ENCODE data around the gene EXT2.

Gene EXT2

DNA sequence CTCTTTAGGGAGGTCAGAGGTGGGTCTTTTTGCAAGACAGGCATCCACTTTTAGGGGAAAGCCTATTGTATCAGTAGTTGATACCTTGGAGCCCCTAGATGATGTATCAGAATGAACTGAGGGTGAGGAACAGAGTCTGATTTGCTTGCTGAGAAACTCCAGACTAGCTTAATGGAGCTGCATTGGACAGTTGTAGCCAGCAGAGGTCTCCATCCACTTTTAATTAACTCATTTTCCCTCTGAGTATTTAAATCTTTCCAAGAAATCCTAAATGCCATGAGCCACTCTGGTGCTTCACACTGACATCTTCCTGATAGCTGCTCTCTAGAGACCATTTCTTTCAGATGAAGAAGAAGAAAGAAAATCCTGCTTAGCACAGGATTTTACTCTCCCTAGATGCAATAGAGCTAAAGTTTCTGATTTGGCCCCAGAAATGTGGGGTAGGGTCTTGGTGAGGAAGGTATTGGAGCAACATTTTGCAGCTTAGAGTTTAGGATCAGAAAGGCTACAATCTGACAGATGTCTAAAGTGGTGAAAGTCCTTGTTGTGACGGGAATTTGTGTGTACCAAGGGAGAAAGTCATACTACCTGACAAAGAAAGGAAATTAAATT, 38.0 kb downstream of the EXT2 start:
- DNase-seq (ENCODE audit: low read depth, low spot score): peak; percentile 30

DNA sequence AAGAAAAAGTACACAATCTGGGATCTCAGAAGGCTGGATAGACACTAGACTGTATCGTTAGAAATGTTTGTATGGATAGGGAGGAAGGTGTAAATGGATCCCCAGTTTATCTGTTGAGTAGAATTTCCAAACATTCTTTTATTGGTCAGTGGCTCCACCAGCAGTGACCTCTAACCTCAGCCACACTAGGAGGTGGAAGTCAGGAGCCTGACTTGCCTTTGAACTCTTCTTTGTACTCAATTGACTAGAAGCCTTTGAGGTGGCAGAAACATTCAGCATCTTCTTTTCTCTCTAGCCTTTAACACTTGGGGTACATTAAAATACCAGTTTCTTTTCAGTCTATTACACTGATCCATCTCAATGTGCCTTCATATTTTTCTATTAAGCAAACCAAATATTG, 39.1 kb downstream of the EXT2 start:
- no peak for DNase-seq (ENCODE audit: low read depth, low spot score)

DNA sequence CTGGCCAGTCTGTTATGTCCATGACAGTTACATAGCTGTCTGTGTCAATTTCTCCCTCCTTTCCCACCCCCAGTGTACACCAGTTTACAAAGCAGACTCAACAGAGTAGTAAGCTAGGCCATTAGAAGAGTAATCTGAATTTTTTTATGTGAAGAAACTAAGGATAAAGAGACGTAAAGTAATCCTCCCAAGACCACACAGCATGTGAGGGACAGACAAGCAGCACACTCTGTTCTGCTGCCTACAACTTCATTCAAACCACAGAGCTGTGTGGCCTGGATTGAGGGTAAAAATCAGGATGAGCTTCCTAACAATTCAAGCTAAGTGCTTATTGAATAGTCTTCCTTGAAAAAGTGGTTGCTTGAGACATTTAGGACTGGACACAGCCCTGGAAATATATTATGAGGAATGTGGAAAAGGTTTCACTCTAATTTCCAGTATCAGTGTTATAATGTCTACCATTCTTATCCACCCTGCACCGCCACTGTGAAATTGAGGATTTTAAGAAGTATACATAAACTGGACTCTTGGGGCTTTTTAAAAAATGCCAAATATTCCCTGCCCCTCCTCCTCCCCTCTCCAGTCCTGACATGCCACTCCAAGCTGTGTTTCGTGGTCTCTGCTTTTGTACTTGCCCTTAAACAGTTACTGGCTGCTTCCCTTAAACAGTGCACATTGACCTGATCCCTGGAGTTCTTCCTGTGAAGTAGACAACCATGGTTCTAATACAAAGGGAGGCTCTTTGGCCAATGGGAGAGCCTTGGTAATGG, 40.9 kb downstream of the EXT2 start:
- no peak for DNase-seq (ENCODE audit: low read depth, low spot score)

DNA sequence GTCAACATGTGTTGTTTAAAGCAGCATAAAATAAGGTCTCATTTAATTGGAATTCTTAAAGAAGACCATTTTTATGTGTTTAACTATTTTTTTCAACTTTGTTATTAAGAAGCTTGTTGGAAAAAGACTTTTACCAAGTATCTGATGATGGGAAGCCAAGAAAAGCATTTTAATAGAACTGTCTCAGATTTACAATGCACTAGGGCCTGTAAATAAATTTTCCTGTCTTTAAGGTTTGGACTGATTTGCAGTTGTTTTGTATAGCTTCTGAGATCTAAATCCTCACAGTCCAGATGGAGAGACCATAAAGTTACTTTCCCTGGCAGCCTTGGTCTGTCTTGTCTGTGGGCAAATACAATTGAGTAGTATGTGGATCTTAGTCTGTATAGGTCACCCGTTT, 41.6 kb downstream of the EXT2 start:
- no peak for DNase-seq (ENCODE audit: low read depth, low spot score)

DNA sequence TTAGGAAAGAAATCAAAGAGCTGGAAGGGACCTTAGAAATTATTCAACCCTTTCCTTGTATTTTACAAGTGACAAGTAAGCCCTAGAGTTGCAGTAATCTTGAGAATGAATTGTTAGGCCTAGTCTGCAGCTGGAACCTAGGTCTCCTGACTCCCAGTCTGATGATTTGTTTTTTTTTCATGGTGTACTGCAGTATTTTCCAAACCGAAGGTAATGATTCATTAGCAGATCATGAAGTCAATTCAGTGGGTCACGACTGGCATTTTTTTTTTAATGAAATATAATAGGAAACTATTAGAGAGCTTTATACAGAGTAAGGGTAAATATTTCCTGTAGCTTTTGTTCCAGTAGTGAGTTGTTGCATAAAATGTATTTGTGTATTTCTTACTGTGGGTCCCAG, 42.8 kb downstream of the EXT2 start:
- no peak for DNase-seq (ENCODE audit: low read depth, low spot score)

DNA sequence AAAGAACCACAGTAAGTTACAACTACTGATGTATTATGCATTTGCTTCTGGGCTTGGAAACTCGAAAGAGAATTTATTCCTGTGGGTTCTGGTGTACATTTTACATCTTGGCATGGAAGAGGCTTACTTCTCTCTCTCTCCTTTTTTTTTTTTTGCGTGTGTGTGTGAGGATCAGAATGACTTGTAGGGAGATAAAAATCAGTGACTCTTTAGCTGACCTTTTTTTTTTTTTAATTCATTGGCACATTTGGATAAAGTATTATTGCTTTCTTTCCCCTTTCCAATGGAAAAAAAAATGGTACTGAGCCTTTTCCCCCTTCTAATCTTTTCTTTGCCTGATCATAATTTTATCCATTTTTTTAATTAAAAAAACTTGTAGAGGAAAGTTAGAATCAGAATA, 43.5 kb downstream of the EXT2 start:
- no peak for DNase-seq (ENCODE audit: low read depth, low spot score)

DNA sequence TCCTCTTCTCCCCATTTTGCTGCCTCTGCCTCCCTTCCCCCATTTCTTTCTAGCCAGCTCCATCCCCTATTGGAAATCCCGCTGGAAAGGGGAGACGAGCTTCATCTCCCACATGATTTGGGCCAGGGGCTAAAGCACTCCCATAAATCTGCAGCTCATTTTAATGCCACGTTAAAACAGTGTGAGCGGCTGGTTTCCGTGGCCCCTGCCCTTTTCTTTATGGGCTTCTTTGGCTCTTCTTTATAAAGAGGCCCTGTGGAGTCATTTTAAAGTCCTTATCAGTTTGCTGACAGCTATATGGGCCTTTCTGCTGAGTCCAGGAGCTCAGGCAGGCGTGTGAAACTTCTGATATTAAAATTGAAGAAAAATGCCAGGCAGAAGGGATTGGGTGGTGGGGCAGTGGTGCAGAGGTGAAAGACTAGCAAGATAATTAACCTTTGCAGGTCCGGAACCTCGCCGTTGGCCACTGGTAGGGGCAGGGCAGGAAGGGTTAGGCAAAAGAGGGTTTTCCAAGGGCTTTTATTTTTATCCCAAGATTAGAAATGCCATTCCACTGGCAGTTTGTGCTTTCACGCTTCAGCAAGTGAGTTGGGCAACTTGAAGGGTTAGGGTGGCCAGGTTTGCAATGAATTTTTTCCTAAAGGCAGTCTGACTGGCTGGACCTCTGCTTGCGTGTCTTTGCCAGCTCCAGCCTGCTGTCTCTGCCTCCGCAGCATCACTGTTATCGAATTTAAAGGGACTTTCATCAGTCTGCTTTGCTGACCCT, 44.3 kb downstream of the EXT2 start:
- peak; percentile 51 for DNase-seq (ENCODE audit: low read depth, low spot score)

DNA sequence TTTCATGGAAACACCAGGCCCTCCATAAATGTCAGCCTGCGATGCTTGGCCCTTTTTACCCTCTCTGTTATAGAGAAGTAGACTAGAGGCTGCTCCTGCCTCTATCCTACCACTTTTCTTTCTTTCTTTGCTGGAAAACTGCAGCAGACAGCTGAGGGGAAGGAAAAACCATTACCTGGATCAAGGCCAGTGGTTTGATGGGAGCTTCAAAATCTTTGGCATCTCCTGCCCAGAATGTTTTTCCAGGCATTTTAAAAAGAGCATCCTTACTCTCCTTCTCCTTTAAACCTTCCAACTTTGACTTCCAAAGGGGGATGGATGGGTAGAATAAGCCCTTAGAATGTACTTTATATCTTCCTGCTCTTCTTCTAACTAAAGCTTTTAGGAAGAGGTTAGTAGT, 44.9 kb downstream of the EXT2 start:
- DNase-seq (ENCODE audit: low read depth, low spot score): no peak

DNA sequence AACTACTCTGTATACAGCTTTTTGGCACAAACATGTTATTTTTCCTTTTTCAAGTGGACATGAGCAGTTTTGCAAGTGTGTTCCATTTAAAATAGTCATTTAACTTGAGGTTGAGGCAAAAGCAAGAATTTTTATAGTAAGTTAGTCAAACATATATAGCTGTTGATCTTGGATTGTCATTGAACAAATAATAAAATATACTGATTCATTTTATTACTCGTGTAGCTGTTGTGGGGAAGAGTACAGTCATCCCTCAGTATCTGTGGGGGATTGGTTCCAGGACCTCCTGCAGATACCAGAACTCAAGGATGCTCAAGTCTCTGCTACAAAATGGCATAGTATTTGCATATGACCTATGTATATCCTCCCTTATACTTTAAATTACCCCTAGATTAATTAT, 45.3 kb downstream of the EXT2 start:
- no peak for DNase-seq (ENCODE audit: low read depth, low spot score)

DNA sequence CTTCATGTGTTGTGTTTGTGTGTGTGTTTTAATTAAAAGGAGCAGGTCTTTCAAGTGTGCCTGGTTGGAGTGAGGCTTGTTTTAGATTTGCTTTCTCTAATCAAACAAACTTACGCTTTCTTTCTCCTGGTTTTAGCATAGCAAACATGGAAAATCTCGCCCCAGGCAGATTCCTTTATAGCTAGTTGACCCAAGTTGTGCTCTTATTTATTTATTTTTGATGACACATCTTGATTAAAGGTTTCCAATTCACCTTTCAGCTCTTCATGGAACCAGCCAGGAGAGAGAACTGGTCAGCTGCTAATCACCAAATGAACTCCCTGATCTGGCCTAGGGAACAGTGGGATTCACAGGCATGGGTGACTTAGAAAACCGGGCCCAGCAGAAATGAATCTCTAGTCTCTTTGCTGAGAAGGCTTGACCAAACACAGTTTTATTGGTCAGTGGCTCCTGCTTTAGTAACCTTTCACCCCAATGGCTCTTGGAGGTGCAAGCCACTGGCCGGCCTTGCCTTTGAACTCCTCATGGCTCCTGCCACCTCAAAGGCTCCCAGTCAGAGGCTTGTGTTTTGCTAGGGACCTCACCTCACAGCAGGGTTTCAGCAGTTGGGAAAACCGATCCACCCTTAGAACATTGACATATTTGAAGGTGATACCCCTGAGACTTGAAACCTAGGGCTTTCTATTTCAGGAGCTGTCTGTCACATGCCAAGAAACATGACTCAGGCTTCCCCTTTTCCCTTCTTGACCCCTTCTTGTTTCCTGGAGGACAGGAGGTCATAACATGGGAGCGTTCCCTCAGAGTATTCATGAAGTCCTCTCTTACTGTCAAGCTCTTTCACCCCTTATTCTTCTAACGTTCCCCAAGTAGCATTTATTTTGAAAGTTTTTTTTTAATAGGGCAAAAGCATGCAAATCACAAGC, 48.8 kb downstream of the EXT2 start:
- DNase-seq (ENCODE audit: low read depth, low spot score): no peak

DNA sequence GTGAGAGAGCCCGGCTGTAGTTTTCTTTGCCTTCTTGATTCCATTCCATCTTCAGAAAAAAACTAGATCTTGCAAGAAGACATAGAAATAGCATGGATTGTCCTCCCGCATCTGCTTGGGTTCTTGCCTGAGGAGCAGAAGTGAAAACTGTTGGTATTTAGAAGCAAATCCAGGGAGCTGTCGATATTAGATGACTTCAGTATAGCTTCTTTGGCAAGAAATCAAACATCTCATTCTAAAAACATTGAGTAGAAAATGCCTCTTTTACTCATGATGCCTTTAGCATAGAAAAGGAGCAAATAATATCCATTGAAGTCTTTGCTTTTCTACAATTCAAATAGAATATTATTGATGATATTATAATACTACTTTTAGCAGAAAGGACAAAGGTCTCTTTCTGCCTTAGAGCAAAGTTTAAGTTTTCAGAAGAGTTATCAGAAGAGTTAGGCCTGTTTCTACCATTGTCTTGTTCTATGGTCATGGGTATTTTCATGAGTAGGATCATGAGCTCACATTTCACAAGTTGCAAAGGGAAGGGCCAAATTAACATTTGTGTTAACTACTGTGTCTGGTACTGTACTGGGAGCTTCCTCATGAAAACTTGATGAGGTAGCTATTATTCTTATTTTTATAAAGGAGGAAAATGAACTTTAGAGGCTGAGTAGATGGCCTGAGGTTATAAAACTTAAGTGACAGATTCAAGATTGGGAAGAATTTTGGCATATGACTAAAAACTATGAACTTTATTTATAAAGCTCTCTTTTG, 49.7 kb downstream of the EXT2 start:
- no peak for DNase-seq (ENCODE audit: low read depth, low spot score)

DNA sequence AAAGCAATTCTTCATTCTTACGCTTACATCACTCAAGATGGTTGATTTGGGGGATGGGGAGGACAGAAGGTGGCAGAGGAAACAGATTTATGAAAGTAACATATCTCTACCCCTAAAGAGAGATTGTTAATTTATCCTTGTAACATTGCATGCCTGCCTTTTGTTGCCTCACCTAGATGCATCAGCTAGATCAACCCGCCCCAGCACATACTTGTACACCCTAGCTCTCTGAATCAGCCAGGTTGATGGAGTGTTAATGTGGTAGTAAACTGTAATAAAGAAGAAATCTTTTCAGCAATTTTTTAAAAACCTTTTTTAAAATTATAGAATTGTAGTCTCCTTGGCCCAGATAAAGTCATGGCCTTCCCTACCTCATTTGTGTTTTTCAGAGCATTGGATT, 51.5 kb downstream of the EXT2 start:
- no peak for DNase-seq (ENCODE audit: low read depth, low spot score)

DNA sequence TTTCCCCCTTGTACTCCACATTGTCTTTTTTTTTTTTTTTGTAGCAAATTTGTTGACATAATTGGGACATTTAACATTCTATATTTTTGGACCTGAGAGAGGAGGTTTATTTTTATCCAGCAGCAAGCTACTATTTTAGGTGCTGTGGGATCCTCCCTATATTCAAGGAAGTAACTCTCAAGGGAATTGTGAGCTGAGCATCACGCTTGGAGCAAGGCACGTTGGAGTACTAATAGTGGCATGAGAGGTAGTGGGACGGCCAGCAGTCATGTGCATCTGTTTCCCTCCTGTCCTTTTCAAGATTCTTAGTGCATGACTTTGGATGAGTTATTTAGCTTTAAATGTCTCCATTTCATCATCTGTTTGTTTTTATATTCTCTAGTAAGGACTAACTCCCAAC, 52.3 kb downstream of the EXT2 start:
- DNase-seq (ENCODE audit: low read depth, low spot score): no peak

DNA sequence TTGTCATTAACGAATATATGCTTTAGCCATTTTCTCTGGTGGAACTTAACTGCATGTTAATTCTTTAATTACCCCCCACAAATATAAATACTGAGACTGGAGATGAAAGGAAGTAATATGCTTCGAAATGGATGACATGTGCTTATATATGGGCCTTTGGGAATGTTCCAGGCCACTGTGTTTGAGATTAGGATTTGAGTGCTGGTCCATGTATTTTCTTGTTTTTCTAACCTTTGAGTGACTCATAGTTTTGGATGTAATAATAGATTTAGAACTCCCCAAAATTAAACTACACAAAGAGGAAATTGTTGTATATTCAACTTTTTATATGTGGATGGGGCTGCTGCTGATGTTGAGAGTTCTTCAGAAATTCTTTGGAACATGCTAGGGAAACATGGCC, 54.2 kb downstream of the EXT2 start:
- DNase-seq (ENCODE audit: low read depth, low spot score): no peak

DNA sequence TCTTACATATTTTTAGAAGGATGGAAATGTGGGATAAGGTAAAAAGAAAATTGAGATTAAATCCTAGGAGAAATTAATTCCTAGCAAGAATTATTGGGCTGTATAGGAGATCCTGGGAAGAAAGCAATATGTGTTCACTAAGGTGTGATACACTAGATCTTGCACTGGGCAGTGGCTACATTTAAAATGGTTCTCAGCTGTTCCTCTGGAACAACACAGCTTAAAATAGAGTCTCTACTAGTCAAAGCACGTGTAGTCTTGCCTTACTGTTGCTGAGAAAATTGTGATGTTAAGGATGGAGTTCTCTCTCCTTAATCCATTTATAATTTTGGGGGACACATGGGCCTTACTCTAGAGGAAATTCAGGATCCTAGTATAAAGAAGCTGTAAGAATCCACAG, 54.9 kb downstream of the EXT2 start:
- no peak for DNase-seq (ENCODE audit: low read depth, low spot score)

DNA sequence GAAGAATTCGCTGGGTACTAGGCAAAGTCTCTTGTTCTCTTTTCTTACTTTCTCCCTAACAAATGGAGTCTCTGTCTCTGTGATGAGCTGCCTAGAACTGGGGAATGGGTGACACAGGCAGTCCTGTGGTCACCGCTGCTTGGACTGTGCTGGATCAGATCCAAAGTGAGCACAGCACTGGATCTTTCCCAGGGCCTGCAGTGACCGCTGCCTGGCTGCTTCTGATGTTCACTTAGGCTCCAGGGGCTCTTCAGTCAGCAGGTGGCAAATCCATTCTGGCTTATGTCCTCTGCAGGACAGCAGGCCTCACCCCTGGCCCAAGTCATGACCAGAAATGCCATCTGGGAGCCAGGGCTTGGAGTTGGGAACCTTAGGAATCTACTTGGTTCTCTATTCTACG, 61.5 kb downstream of the EXT2 start:
- no peak for DNase-seq (ENCODE audit: low read depth, low spot score)

DNA sequence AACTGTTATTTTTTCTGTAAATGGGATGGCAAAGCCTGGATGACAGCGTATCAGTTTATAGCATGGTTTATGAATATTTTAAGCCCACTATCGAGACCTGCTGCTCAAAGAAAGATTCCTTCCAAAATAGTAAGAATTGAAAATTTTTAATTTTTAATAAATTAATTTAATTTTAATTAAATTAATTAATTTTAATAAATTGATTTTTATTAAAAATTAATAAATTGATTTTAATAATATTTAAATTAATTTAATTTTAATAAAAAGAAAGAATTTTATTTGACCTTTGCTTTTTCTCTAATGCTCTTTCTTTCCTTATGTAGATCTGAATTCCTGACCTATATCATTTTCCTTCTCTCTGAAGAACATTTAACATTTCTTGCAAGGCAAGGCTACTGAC, 62.9 kb downstream of the EXT2 start:
- DNase-seq (ENCODE audit: low read depth, low spot score): no peak

DNA sequence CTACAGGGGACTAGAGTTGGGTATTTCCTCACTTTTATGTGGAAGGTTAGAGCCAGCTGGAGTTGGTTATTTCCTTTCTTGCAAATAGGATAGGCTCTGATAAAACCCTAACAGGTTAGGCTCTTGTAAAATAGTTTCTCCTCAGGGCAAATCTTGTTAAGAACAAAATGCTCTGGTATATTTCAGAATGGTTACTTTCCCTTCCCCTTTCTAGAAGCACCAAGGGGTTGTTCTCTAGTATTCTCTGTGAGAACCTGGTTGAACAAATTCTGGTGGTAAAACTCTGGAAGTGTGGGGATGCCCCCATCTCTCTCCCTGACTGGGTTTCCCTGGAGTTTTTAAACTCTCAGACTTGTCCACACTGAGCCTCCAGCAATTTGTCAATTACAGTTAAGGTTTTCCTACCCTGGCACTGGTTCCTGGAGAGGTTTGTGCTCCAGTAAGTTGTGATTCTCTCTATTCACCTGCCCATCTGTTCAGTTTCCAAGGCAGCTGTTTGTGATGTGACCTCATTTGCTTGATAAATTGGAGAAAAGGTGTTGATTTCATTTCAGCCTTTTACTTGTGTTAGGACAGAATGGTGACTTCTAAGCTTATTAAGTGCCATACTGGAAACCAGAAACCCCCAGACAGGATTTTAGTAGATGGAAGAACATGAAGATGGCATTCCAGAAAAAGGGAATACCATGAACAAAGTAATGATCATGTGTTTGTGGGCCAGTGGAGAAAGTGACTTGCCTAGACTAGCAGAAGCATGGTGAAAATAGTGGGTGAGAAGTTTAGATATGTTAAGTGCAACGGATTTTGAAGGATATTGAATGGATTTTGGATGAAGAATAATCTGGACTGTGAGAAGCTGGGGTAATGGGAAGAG, 64.6 kb downstream of the EXT2 start:
- DNase-seq (ENCODE audit: low read depth, low spot score): no peak

DNA sequence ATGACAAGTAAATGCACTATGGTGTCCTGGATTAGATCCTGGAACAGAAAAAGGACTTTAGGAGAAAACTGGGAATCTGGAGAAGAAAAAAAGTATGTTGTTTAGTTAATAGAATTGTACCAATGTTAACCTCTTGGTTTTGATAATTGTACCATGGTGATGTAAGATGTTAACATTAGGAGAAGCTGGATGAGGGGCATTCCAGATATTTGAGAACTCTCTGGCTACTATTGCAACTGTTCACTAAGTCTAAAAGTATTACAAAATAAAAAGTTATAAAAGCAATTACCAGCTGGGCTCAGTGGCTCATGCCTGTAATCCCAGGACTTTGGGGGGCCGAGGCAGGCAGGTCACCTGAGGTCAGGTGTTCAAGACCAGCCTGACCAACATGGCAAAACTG, 66.5 kb downstream of the EXT2 start:
- DNase-seq (ENCODE audit: low read depth, low spot score): no peak

DNA sequence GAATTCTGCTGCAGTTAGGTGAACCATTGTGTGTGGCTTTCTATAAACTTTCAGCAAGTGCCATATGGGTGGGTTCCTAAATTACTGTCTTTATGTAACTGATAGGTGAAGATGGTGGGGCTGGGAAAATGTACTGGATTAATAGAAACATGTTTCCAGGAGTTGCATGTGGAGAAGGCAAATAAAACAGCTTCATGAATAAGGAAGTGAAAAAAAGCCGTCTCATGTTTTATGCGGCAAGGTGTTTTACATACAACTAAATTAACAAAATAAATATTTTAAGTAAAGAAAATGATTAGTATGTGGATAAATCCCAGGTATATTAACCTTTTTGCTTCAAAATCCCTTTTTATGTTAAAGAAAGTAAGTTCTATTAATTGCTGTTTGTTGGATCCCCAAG, 67.2 kb downstream of the EXT2 start:
- no peak for DNase-seq (ENCODE audit: low read depth, low spot score)
